IgD-negative memory B cell (primary cell): ENCODE data around the gene ROPN1. TPM values are rescaled to one million over a fixed set of nuclear protein-coding genes. Genes with fewer than 3 reads are reported as not detected.
"Not testable (repeated sequence)": the region's sequence is repeated elsewhere in the genome, so short reads cannot be mapped to it uniquely, and the experiment has no call there.

Experiments
- H3K27ac Mint-ChIP-seq, 3 donors: one replicate each; pipeline ENCODE4 v1.8.0; 2020 to 2022; ENCODE audit warnings: mild to moderate bottlenecking in 3 of 3, mixed read lengths in 3 of 3, moderate library complexity in 1 of 3
- H3K27me3 Mint-ChIP-seq: one replicate; pipeline ENCODE4 v1.8.0; 2021; ENCODE audit warnings: mixed read lengths
- H3K36me3 Mint-ChIP-seq: one replicate; pipeline ENCODE4 v1.8.0; 2020; ENCODE audit warnings: mild to moderate bottlenecking, mixed read lengths
- H3K4me1 Mint-ChIP-seq, 3 donors: one replicate each; pipeline ENCODE4 v1.8.0; 2020 to 2022; ENCODE audit warnings: mixed read lengths in 3 of 3, mild to moderate bottlenecking in 1 of 3
- H3K4me3 Mint-ChIP-seq, 4 donors: one replicate each; pipeline ENCODE4 v1.8.0; 2020 to 2022; ENCODE audit warnings: mild to moderate bottlenecking in 4 of 4, mixed read lengths in 4 of 4, moderate library complexity in 3 of 4
- H3K9me3 Mint-ChIP-seq, 3 donors: one replicate each; pipeline ENCODE4 v1.8.0; 2020 to 2021; ENCODE audit warnings: mixed read lengths in 3 of 3, mild to moderate bottlenecking in 1 of 3
- polyA plus RNA-seq: library from polyadenylated mRNA; unstranded; fragments of 300-500 nt; fragmentation: Illumina TruSeq; gene quantifications from one replicate; pipeline ENCODE4 v1.2.3, GENCODE V29; 2021

Gene ROPN1
- polyA plus RNA-seq, 1 donor from 2014 or later = not detected

GRCh38 chr3:123976181-123976898 is 15.6 kb downstream of the ROPN1 start:
- H3K4me3 Mint-ChIP-seq, H3K36me3 Mint-ChIP-seq, H3K9me3 Mint-ChIP-seq, H3K27ac Mint-ChIP-seq, H3K4me1 Mint-ChIP-seq: not testable (repeated sequence)
- peaks cover 27% of the 10 kb centered on the region for H3K27me3 Mint-ChIP-seq

GRCh38 chr3:123975030-123975429 is 16.9 kb downstream of the ROPN1 start:
- H3K27me3 Mint-ChIP-seq = peaks cover 27% of the 10 kb centered on the region
- not testable (repeated sequence) for H3K36me3 Mint-ChIP-seq, H3K4me3 Mint-ChIP-seq, H3K9me3 Mint-ChIP-seq, H3K4me1 Mint-ChIP-seq, H3K27ac Mint-ChIP-seq

- Mint-ChIP-seq H3K27me3 (peaks cover 29% of the 10 kb centered on the region), H3K4me1 (no peaks in the 10 kb centered on the region), H3K36me3 (no peaks in the 10 kb centered on the region), H3K9me3 (peaks cover 0 to 2% (median 2%) of the 10 kb centered on the region in 3 donors), H3K27ac (no peak overlapping the region), H3K4me3 (no peak overlapping the region)
Observed at GRCh38 chr3:123971406-123971805, 20.5 kb downstream of the ROPN1 start.

GRCh38 chr3:123967260-123967659 is 24.7 kb downstream of the ROPN1 start:
- not testable (repeated sequence) for H3K9me3 Mint-ChIP-seq, H3K27ac Mint-ChIP-seq, H3K36me3 Mint-ChIP-seq, H3K4me3 Mint-ChIP-seq, H3K4me1 Mint-ChIP-seq
- peaks cover 29% of the 10 kb centered on the region for H3K27me3 Mint-ChIP-seq

- H3K9me3 Mint-ChIP-seq, H3K27ac Mint-ChIP-seq, H3K4me1 Mint-ChIP-seq, H3K4me3 Mint-ChIP-seq, H3K36me3 Mint-ChIP-seq: not testable (repeated sequence)
- peaks cover 27% of the 10 kb centered on the region for H3K27me3 Mint-ChIP-seq
Observed at GRCh38 chr3:123966799-123967198, 25.1 kb downstream of the ROPN1 start.

GRCh38 chr3:123964793-123965192 is 27.1 kb downstream of the ROPN1 start:
- H3K27ac Mint-ChIP-seq, H3K9me3 Mint-ChIP-seq, H3K36me3 Mint-ChIP-seq: not testable (repeated sequence)
- peaks cover 8 to 12% (median 9%) of the 10 kb centered on the region in 3 donors for H3K4me1 Mint-ChIP-seq
- H3K27me3 Mint-ChIP-seq = peaks cover 15% of the 10 kb centered on the region
- peak overlapping the region in 1 of 4 donors; percentile 74 for H3K4me3 Mint-ChIP-seq

GRCh38 chr3:123961508-123961856 is 30.4 kb downstream of the ROPN1 start:
- H3K9me3 Mint-ChIP-seq = no peaks in the 10 kb centered on the region
- H3K4me3 Mint-ChIP-seq = peak overlapping the region; percentile 97 to 100 (median 98)
- peaks cover 9 to 19% (median 14%) of the 10 kb centered on the region in 3 donors for H3K4me1 Mint-ChIP-seq
- peak overlapping the region; percentile 46 to 94 (median 88) for H3K27ac Mint-ChIP-seq
- peaks cover 10% of the 10 kb centered on the region for H3K27me3 Mint-ChIP-seq
- H3K36me3 Mint-ChIP-seq = peaks cover 3% of the 10 kb centered on the region

GRCh38 chr3:123960781-123961507 is 31.0 kb downstream of the ROPN1 start, which contains the start of gene CCDC14:
TSS of gene CCDC14 (minus strand) at chr3:123961229. CDS start at chr3:123961173, 56 bp downstream.
- peaks cover 10% of the 10 kb centered on the region for H3K27me3 Mint-ChIP-seq
- H3K27ac Mint-ChIP-seq = peak within 1 kb of the TSS; percentile 46 to 94 (median 88)
- H3K4me3 Mint-ChIP-seq = peak within 1 kb of the TSS; percentile 97 to 100 (median 98)
- H3K36me3 Mint-ChIP-seq = peaks cover 3% of the 10 kb centered on the region
- H3K9me3 Mint-ChIP-seq = no peaks in the 10 kb centered on the region
- H3K4me1 Mint-ChIP-seq = peaks cover 9 to 19% (median 14%) of the 10 kb centered on the region in 3 donors

GRCh38 chr3:123953735-123954134 is 38.2 kb downstream of the ROPN1 start:
- Mint-ChIP-seq H3K4me1 (peaks cover 5 to 25% (median 8%) of the 10 kb centered on the region in 3 donors), H3K27ac (no peak overlapping the region), H3K4me3 (peak overlapping the region in 1 of 4 donors; percentile 3), H3K36me3 (peaks cover 9% of the 10 kb centered on the region), H3K9me3 (no peaks in the 10 kb centered on the region), H3K27me3 (no peaks in the 10 kb centered on the region)

GRCh38 chr3:123952844-123953520 is 38.9 kb downstream of the ROPN1 start:
- no peak overlapping the region for H3K4me3 Mint-ChIP-seq
- H3K4me1 Mint-ChIP-seq = peaks cover 5 to 20% (median 8%) of the 10 kb centered on the region in 3 donors
- no peaks in the 10 kb centered on the region for H3K27me3 Mint-ChIP-seq
- no peaks in the 10 kb centered on the region for H3K9me3 Mint-ChIP-seq
- H3K27ac Mint-ChIP-seq = no peak overlapping the region
- H3K36me3 Mint-ChIP-seq = peaks cover 9% of the 10 kb centered on the region

GRCh38 chr3:123951522-123952447 is 40.1 kb downstream of the ROPN1 start:
- Mint-ChIP-seq H3K9me3 (no peaks in the 10 kb centered on the region), H3K36me3 (peaks cover 9% of the 10 kb centered on the region), H3K4me3 (no peak overlapping the region), H3K27ac (peak overlapping the region in 1 of 3 donors; percentile 16), H3K27me3 (no peaks in the 10 kb centered on the region), H3K4me1 (peaks cover 5 to 18% (median 8%) of the 10 kb centered on the region in 3 donors)

- H3K4me1 Mint-ChIP-seq = peaks cover 5 to 14% (median 6%) of the 10 kb centered on the region in 3 donors
- H3K27me3 Mint-ChIP-seq = no peaks in the 10 kb centered on the region
- no peaks in the 10 kb centered on the region for H3K9me3 Mint-ChIP-seq
- peaks cover 5% of the 10 kb centered on the region for H3K36me3 Mint-ChIP-seq
- peak overlapping the region in 1 of 3 donors; percentile 6 for H3K27ac Mint-ChIP-seq
- no peak overlapping the region for H3K4me3 Mint-ChIP-seq
Observed at GRCh38 chr3:123949641-123950040, 42.3 kb downstream of the ROPN1 start.

GRCh38 chr3:123948449-123948848 is 43.5 kb downstream of the ROPN1 start:
- H3K27ac Mint-ChIP-seq = no peak overlapping the region
- no peaks in the 10 kb centered on the region for H3K9me3 Mint-ChIP-seq
- peaks cover 5% of the 10 kb centered on the region for H3K36me3 Mint-ChIP-seq
- peaks cover 0 to 8% (median 0%) of the 10 kb centered on the region in 3 donors for H3K4me1 Mint-ChIP-seq
- no peaks in the 10 kb centered on the region for H3K27me3 Mint-ChIP-seq
- H3K4me3 Mint-ChIP-seq = no peak overlapping the region

GRCh38 chr3:123947482-123947881 is 44.4 kb downstream of the ROPN1 start:
- Mint-ChIP-seq H3K9me3 (no peaks in the 10 kb centered on the region), H3K36me3 (peaks cover 1% of the 10 kb centered on the region), H3K27ac (no peak overlapping the region), H3K27me3 (no peaks in the 10 kb centered on the region), H3K4me1 (peaks cover 0 to 8% (median 0%) of the 10 kb centered on the region in 3 donors), H3K4me3 (no peak overlapping the region)
